IPS-18a (cell line): ENCODE results near the gene TRMT112.

Experiments
- H3K27ac ChIP-seq: one replicate; pipeline ENCODE4 v1.5.1; 2013; ENCODE audit warnings: low read length
- H3K27me3 ChIP-seq: one replicate; pipeline ENCODE4 v1.6.1; 2013; ENCODE audit warnings: mild to moderate bottlenecking, low read length; ENCODE audit not compliant: control insufficient read depth, insufficient read depth
- H3K36me3 ChIP-seq: one replicate; pipeline ENCODE4 v1.6.1; 2013; ENCODE audit warnings: low read depth, low read length; ENCODE audit not compliant: control insufficient read depth
- H3K4me1 ChIP-seq: one replicate; pipeline ENCODE4 v1.6.1; 2013; ENCODE audit warnings: low read depth, low read length; ENCODE audit not compliant: control insufficient read depth
- H3K4me3 ChIP-seq: one replicate; pipeline ENCODE4 v1.5.1; 2013; ENCODE audit warnings: low read length
- H3K9ac ChIP-seq: one replicate; pipeline ENCODE4 v1.6.1; 2013; ENCODE audit warnings: mild to moderate bottlenecking, low read length, moderate library complexity
- H3K9me3 ChIP-seq: one replicate; pipeline ENCODE4 v1.6.1; 2013; ENCODE audit warnings: low read depth, low read length; ENCODE audit not compliant: control insufficient read depth

Gene TRMT112

DNA sequence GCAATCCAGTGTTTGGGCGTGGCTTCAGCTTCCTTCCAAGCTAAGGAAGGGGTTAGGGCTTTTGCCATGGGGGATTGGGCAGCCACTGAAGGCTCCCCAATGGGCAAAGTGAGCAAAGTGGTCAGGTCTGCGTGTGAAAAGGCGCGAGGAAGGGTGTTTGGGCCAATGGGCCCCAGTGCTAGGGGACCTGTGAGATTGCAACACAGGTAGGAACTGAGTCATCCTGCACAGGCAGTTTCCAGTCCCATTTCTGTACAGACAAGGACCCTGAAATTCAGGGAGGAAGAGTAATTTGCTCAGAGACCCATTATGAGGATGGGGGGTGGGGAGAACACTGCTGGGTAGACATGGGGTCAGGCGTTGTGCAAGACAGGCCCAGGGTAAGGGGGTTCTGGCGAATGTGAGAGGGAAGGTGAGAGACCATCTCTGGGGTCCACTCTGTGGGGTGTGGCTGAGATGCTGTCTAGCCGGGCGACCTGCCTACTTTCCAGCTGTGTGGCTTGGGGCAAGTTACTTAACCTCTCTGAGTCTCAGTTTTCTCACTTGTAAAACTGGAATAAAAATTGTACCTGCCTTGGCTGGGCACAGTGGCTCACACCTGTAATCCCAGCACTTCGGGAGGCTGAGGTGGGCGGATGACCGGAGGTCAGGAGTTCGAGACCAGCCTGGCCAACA, 30.0 kb upstream of the TRMT112 start:
- H3K4me1 ChIP-seq = no peaks in the 10 kb centered on the region
- no peak overlapping the region for H3K4me3 ChIP-seq
- no peaks in the 10 kb centered on the region for H3K36me3 ChIP-seq
- no peaks in the 10 kb centered on the region for H3K9me3 ChIP-seq
- no peaks in the 10 kb centered on the region for H3K27me3 ChIP-seq
- H3K9ac ChIP-seq = no peak overlapping the region
- no peak overlapping the region for H3K27ac ChIP-seq

DNA sequence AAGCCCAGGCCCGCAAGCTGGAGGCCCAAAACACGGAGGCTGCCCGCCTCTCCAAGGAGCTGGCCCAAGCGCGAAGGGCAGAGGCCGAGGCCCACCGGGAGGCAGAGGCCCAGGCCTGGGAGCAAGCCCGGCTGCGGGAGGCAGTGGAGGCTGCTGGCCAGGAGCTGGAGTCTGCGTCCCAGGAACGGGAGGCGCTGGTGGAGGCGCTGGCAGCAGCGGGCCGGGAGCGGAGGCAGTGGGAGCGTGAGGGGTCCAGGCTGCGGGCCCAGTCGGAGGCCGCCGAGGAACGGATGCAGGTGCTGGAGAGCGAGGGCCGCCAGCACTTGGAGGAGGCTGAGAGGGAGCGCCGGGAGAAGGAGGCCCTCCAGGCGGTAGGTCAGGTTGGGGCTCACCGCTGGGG, 27.4 kb upstream of the TRMT112 start:
- Histone ChIP-seq H3K9me3 (no peaks in the 10 kb centered on the region), H3K4me3 (no peak overlapping the region), H3K27me3 (peaks cover 12% of the 10 kb centered on the region), H3K4me1 (peaks cover 12% of the 10 kb centered on the region), H3K9ac (no peak overlapping the region), H3K27ac (no peak overlapping the region), H3K36me3 (no peaks in the 10 kb centered on the region)

DNA sequence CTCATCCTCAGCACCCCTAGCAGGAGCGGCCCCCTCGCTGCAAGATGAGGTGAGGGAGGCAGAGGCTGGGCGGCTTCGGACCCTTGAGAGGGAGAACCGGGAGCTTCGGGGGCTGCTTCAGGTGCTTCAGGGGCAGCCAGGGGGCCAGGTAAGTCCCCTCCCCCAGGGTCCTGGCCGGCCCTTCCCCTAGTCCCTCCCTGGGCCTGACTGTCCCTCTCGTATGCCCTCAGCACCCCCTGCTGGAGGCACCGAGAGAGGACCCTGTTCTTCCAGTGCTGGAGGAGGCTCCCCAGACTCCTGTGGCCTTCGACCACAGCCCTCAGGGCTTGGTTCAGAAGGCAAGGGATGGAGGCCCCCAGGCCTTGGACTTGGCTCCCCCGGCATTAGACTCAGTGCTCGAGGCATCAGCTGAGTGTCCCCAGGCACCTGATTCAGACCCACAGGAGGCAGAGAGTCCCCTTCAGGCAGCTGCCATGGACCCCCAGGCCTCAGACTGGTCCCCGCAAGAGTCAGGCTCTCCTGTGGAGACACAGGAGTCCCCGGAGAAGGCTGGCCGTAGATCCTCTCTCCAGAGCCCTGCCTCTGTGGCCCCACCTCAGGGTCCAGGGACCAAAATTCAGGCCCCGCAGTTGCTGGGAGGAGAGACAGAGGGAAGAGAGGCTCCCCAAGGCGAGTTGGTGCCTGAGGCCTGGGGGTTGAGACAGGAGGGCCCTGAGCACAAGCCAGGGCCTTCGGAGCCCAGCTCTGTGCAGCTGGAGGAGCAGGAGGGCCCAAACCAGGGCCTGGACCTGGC, 26.6 kb upstream of the TRMT112 start:
- H3K9ac ChIP-seq = no peak overlapping the region
- no peaks in the 10 kb centered on the region for H3K9me3 ChIP-seq
- no peak overlapping the region for H3K27ac ChIP-seq
- H3K4me3 ChIP-seq = no peak overlapping the region
- peaks cover 12% of the 10 kb centered on the region for H3K4me1 ChIP-seq
- peaks cover 12% of the 10 kb centered on the region for H3K27me3 ChIP-seq
- no peaks in the 10 kb centered on the region for H3K36me3 ChIP-seq

DNA sequence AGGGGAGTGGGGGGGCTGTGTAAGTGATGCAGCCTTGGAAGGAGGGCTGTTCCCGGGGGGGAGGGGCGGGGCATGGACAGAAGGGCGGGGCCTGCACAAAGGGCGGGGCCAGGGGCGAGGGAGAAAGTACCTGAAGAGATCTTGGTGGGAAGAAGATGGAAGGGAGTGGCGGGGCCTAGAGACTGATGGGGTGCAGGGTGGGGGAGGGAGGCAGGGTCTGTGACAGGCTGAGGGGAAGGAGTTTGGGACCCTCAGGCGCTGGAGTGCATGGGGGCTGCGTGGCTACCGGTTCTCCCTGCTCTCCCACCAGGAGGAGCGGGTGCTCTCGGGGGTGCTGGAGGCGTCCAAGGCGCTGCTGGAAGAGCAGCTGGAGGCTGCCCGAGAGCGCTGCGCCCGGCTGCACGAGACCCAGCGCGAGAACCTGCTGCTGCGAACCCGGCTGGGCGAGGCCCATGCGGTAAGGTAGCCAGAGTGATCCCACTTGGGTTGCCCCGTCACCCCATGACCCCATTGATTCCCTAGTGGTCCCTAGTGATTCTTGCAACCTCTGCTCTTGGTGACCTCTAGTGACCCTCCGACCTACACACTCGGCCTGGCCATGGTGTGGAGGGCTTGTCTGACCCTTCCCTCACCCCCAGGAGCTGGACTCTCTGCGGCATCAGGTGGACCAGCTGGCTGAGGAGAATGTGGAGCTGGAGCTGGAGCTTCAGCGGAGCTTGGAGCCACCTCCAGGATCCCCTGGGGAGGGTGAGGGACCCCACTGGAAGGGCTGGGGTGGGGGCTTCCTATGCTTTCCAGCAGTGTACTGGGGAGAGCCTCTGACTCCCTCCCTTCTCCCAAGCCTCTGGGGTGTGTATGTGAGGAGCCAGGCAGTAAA, 25.7 kb upstream of the TRMT112 start:
- H3K4me1 ChIP-seq = peaks cover 12% of the 10 kb centered on the region
- H3K27ac ChIP-seq = no peak overlapping the region
- H3K9ac ChIP-seq = no peak overlapping the region
- H3K27me3 ChIP-seq = peaks cover 12% of the 10 kb centered on the region
- H3K9me3 ChIP-seq = no peaks in the 10 kb centered on the region
- no peaks in the 10 kb centered on the region for H3K36me3 ChIP-seq
- H3K4me3 ChIP-seq = peak overlapping the region; percentile 43

DNA sequence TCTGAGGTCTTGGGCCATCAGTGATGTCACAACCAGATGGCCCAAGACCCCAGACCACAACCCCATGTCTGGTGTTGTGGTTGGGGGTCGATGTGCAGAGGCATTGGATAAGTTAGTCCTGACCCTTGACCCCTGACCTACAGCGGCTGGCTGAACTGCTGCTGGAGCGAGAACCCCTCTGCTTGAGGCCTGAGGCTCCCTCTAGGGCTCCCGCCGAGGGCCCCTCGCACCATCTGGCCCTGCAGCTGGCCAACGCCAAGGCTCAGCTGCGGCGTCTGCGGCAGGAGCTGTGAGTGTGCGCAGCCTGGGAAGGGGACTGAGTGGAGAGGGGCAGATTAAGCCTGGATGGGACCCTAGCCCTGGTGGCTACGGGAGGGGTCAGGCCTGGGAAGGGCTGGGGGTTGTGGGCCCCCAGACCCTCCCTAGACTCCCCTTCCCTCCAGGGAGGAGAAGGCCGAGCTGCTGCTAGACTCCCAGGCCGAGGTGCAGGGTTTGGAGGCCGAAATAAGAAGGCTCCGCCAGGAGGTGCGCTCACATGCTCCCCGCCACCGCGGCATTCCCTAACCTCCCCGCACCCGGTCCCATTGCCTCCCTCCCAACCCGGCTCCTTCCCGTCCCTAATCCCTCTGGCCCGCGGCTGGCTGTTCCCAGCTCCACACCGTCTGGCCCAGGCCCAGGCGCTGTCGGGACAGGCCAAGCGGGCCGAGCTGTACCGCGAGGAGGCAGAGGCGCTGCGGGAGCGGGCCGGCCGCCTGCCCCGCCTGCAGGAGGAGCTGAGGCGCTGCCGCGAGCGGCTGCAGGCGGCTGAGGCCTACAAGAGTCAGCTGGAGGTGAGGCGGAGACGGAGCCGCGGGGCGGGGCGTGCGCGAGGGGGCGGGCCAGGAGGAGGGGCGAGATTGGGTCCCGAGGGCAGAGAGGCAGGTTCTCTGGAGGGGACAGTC, 24.8 kb upstream of the TRMT112 start:
- H3K27ac ChIP-seq = no peak overlapping the region
- peak overlapping the region; percentile 28 for H3K9ac ChIP-seq
- no peaks in the 10 kb centered on the region for H3K36me3 ChIP-seq
- H3K9me3 ChIP-seq = no peaks in the 10 kb centered on the region
- peak overlapping the region; percentile 43 for H3K4me3 ChIP-seq
- H3K27me3 ChIP-seq = peaks cover 12% of the 10 kb centered on the region
- H3K4me1 ChIP-seq = peaks cover 12% of the 10 kb centered on the region

DNA sequence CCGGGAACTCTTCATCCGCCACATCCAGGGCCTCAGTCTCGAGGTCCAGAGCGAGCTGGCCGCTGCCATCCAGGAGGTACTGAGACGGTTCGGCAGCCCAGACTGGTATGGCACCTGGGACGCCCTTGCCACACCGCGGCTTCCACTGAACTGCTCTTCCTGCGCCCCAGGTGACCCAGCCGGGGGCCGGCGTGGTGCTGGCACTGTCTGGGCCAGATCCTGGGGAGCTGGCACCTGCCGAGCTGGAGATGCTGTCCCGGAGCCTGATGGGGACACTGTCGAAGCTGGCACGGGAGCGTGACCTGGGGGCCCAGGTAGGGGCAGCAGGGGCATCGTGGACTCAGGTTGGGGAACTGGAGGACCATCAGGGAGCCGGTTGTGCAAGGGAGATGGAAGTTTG, 24.1 kb upstream of the TRMT112 start:
- Histone ChIP-seq H3K4me3 (peak overlapping the region; percentile 63), H3K9ac (no peak overlapping the region), H3K27ac (no peak overlapping the region), H3K9me3 (no peaks in the 10 kb centered on the region), H3K4me1 (peaks cover 12% of the 10 kb centered on the region), H3K27me3 (peaks cover 12% of the 10 kb centered on the region), H3K36me3 (no peaks in the 10 kb centered on the region)

DNA sequence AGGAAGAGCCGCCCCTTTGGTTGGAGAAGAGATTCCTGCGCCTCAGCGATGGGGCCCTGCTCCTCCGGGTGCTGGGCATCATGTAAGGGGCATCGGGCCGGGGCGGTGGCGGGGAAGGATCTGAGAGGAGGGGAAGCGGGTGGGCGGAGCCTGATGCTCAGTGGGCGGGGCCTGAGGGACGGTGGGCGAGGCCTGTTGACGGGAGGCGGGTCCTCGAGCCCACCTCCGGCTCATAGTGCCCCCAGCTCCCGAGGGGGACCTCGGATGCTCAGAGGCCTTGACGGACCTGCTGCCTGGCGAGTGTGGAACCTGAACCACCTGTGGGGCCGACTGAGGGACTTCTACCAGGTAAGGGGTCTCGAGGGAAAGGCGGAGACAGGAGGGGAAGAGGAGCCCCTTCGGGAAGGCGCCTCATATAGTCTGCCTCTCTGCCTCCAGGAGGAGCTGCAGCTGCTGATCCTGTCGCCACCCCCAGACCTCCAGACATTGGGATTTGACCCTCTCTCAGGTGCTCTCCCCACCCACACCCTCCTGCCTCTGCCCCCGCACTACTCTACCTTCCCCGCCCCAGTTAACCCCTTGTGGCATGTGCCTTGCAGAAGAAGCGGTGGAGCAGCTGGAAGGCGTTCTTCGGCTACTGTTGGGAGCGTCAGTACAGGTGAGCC, 23.4 kb upstream of the TRMT112 start:
- H3K9me3 ChIP-seq = no peaks in the 10 kb centered on the region
- H3K9ac ChIP-seq = peak overlapping the region; percentile 17
- H3K4me1 ChIP-seq = peaks cover 12% of the 10 kb centered on the region
- H3K36me3 ChIP-seq = no peaks in the 10 kb centered on the region
- H3K27ac ChIP-seq = no peak overlapping the region
- H3K4me3 ChIP-seq = peak overlapping the region; percentile 63
- H3K27me3 ChIP-seq = peaks cover 12% of the 10 kb centered on the region

DNA sequence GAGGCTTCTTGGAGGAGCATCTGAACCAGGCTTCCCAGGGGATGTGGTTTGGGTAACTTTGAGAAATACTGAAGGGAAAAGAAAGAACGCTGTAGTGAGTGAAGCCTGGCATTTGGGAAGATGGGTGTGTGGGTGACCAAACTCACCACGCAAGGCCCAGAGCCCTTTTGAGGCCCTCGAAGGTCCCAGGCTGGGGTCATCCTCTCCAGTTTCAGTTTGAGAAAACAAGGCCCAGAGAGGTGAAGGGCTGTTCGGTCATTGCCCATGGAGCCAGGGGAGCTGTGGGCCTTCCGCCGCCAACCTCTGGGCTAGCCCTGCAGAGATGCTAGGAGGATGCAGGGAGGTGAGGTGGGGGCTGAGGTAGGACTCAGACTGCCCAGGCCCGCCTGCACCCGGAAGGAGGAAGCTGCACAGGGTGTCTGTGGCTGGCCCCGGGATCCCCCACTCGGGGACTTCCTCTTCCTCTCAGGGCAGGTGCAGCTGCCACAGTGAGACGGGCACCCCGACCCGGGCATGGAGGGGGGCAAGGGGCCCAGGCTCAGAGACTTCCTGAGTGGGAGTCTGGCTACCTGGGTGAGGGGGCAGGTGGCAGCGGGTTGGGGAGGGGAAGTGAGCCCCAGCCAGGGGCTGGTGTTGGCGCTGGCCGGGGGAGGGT, 22.5 kb upstream of the TRMT112 start, which contains the start of gene CCDC88B:
CCDC88B (plus strand) TSS at position 451 of the 655 bp plus-strand sequence; CDS start at position 514, 63 bp downstream.
- H3K4me1 ChIP-seq = peaks cover 12% of the 10 kb centered on the region
- H3K36me3 ChIP-seq = no peaks in the 10 kb centered on the region
- H3K9me3 ChIP-seq = no peaks in the 10 kb centered on the region
- H3K27me3 ChIP-seq = peaks cover 12% of the 10 kb centered on the region
- no peak within 1 kb of the TSS for H3K27ac ChIP-seq
- peak within 1 kb of the TSS; percentile 63 for H3K4me3 ChIP-seq
- H3K9ac ChIP-seq = peak within 1 kb of the TSS; percentile 17

DNA sequence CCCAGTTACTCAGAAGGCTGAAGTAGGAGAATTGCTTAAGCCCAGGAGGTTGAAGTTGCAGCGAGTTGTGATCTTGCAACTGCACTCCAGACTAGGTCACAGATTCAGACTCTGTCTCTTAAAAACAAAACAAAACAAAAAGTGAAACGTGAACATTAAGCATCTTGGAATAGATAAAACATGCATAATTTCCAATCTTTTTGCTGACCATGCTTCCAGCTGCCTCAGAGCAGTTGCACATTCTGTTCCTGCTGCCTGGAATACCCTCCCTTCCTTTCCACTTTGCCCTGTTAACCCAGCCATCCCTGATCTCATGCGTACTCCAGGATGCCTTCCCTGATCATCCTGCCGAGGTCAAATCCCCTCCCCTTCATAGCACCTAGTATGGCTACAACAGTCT, 21.9 kb upstream of the TRMT112 start:
- Histone ChIP-seq H3K4me3 (no peak overlapping the region), H3K4me1 (peaks cover 12% of the 10 kb centered on the region), H3K36me3 (no peaks in the 10 kb centered on the region), H3K27ac (no peak overlapping the region), H3K9me3 (no peaks in the 10 kb centered on the region), H3K9ac (no peak overlapping the region), H3K27me3 (peaks cover 12% of the 10 kb centered on the region)

DNA sequence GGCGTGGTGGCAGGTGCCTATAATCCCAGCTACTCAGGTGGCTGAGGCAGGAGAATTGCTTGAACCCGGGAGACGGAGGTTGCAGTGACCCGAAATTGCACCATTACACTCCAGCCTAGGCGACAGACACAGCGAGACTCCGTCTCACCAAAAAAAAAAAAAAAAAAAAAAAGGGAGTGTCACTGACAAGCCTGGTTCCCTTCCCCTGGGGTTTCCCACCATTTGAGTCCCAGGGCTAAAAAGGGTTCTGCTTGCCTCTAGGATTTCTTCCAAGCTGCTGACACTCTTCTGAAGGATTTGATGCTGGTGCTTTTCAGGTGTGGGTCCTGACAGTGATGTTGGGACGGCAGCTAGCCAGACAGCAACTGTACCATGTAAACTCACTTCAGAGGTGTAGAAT, 21.4 kb upstream of the TRMT112 start:
- Histone ChIP-seq H3K4me1 (peaks cover 12% of the 10 kb centered on the region), H3K9me3 (no peaks in the 10 kb centered on the region), H3K4me3 (no peak overlapping the region), H3K27ac (no peak overlapping the region), H3K27me3 (peaks cover 12% of the 10 kb centered on the region), H3K36me3 (no peaks in the 10 kb centered on the region), H3K9ac (no peak overlapping the region)
